Vagina (tissue), 2 donors: ENCODE results near the gene ZNF780A.
"Not testable (repeated sequence)": the region's sequence is repeated elsewhere in the genome, so short reads cannot be mapped to it uniquely, and the experiment has no call there.

ENCODE experiments used
- CTCF ChIP-seq, 3 experiments: fragments of 450-650 bp in 2 of 3; fragments of 200-600 bp in 1 of 3; sonication (generic) in 1 of 3; IDR thresholded peaks; one replicate each; pipeline ENCODE4 v1.5.1; 2017 to 2019; ENCODE audit warnings: antibody characterized with exemption in 3 of 3, mild to moderate bottlenecking in 2 of 3, moderate library complexity in 2 of 3
- POLR2A ChIP-seq, 2 donors: fragments of 450-650 bp; IDR thresholded peaks; one replicate each; pipeline ENCODE4 v1.6.1; 2017; ENCODE audit warnings: antibody characterized with exemption in 2 of 2, mild to moderate bottlenecking in 2 of 2, moderate library complexity in 2 of 2

- TF ChIP-seq CTCF, POLR2A (IDR thresholded peaks at IDR 0.05): not testable (repeated sequence)
Observed at GRCh38 chr19:40038047-40038446, 52.7 kb downstream of the ZNF780A start.
